ENCODE results near the gene MLLT3. TPM values are rescaled to one million over a fixed set of nuclear protein-coding genes. Genes with fewer than 3 reads are reported as not detected.
A peak's percentile ranks its signal among the peaks of the same experiment; 100 is the strongest.

MLLT3 gene
- total and polyA plus RNA-seq, 2 of the 13 experiments (the other 11 are each of a cell fraction or from before 2014, with no cell fraction given): 12.3 to 12.6 TPM

DNA sequence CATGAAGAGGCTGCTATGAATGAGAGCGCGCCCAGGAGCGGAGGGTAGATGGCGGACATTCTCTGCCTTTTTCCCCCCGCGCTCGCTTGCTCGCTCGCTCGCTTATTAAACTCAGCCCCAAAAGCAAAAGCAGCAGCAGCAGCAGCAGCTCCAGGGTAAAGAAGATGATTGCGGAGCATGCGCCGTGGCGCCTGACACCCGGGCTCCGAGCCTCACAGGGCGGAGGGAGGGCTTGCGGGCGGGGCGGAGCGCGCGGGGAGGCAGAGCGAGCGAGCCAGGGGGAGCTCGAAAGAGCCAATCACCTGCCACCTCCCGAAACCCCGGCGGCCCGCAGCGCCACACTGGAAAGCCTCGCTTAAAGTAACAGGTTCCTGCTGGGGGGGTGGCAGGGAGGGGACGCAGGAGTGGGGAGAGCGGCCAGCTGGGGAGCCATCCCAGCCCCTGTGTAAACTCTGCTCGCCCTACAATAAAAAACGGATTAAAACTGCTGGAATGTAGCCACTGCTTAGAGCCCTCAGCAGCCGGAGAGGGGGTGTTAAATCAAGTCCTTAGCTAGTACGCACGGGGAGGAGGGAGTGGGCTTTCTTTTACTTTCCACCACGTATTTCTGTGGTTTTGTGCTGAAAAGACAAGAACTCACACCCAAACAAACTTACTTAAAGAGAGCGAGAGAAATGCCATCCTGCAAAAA is at the start of gene MLLT3 (continued):
- TF ChIP-seq, protein P1, sequence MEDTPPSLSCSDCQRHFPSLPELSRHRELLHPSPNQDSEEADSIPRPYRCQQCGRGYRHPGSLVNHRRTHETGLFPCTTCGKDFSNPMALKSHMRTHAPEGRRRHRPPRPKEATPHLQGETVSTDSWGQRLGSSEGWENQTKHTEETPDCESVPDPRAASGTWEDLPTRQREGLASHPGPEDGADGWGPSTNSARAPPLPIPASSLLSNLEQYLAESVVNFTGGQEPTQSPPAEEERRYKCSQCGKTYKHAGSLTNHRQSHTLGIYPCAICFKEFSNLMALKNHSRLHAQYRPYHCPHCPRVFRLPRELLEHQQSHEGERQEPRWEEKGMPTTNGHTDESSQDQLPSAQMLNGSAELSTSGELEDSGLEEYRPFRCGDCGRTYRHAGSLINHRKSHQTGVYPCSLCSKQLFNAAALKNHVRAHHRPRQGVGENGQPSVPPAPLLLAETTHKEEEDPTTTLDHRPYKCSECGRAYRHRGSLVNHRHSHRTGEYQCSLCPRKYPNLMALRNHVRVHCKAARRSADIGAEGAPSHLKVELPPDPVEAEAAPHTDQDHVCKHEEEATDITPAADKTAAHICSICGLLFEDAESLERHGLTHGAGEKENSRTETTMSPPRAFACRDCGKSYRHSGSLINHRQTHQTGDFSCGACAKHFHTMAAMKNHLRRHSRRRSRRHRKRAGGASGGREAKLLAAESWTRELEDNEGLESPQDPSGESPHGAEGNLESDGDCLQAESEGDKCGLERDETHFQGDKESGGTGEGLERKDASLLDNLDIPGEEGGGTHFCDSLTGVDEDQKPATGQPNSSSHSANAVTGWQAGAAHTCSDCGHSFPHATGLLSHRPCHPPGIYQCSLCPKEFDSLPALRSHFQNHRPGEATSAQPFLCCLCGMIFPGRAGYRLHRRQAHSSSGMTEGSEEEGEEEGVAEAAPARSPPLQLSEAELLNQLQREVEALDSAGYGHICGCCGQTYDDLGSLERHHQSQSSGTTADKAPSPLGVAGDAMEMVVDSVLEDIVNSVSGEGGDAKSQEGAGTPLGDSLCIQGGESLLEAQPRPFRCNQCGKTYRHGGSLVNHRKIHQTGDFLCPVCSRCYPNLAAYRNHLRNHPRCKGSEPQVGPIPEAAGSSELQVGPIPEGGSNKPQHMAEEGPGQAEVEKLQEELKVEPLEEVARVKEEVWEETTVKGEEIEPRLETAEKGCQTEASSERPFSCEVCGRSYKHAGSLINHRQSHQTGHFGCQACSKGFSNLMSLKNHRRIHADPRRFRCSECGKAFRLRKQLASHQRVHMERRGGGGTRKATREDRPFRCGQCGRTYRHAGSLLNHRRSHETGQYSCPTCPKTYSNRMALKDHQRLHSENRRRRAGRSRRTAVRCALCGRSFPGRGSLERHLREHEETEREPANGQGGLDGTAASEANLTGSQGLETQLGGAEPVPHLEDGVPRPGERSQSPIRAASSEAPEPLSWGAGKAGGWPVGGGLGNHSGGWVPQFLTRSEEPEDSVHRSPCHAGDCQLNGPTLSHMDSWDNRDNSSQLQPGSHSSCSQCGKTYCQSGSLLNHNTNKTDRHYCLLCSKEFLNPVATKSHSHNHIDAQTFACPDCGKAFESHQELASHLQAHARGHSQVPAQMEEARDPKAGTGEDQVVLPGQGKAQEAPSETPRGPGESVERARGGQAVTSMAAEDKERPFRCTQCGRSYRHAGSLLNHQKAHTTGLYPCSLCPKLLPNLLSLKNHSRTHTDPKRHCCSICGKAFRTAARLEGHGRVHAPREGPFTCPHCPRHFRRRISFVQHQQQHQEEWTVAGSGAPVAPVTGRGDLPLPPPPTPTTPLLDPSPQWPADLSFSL (CRISPR knock-in tag; IDR thresholded peaks at IDR 0.05): 0 out of 2 replicates have a peak, but pooled peaks have one; percentile 33
- TF ChIP-seq NR2C2 (CRISPR knock-in tag; IDR thresholded peaks at IDR 0.05; ENCODE audit: borderline replicate concordance) (no peak), NFYB (CRISPR knock-in tag; IDR thresholded peaks at IDR 0.05) (peak; percentile 64), GATAD2A (CRISPR knock-in tag; IDR thresholded peaks at IDR 0.05) (no peak), SATB2 (CRISPR knock-in tag; IDR thresholded peaks at IDR 0.05) (no peak), ZFP41 (CRISPR knock-in tag; IDR thresholded peaks at IDR 0.05; ENCODE audit: borderline replicate concordance) (no peak), ZNF605 (CRISPR knock-in tag; IDR thresholded peaks at IDR 0.05) (0 out of 2 replicates have a peak, but pooled peaks have one; percentile 30), ZNF12 (CRISPR knock-in tag; IDR thresholded peaks at IDR 0.05) (no peak), PHF21A (CRISPR knock-in tag; IDR thresholded peaks at IDR 0.05) (peak; percentile 66), ZNF24 (IDR thresholded peaks at IDR 0.05) (no peak), ZFP36 (IDR thresholded peaks at IDR 0.05; ENCODE audit: borderline replicate concordance, low read depth, low read length, partially characterized antibody) (no peak), TAF1 (CRISPR knock-in tag; IDR thresholded peaks at IDR 0.05) (peak; percentile 36; the same call in 1 of the 2 replicates), ZSCAN21 (CRISPR knock-in tag; IDR thresholded peaks at IDR 0.05; ENCODE audit: borderline replicate concordance) (no peak), ZBTB1 (CRISPR knock-in tag; IDR thresholded peaks at IDR 0.05; ENCODE audit: borderline replicate concordance) (no peak)
- TF ChIP-seq, protein P2, sequence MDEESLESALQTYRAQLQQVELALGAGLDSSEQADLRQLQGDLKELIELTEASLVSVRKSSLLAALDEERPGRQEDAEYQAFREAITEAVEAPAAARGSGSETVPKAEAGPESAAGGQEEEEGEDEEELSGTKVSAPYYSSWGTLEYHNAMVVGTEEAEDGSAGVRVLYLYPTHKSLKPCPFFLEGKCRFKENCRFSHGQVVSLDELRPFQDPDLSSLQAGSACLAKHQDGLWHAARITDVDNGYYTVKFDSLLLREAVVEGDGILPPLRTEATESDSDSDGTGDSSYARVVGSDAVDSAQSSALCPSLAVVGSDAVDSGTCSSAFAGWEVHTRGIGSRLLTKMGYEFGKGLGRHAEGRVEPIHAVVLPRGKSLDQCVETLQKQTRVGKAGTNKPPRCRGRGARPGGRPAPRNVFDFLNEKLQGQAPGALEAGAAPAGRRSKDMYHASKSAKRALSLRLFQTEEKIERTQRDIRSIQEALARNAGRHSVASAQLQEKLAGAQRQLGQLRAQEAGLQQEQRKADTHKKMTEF (CRISPR knock-in tag; IDR thresholded peaks at IDR 0.05): peak; percentile 61; the same call in 1 of the 2 replicates
- TF ChIP-seq, protein P3, sequence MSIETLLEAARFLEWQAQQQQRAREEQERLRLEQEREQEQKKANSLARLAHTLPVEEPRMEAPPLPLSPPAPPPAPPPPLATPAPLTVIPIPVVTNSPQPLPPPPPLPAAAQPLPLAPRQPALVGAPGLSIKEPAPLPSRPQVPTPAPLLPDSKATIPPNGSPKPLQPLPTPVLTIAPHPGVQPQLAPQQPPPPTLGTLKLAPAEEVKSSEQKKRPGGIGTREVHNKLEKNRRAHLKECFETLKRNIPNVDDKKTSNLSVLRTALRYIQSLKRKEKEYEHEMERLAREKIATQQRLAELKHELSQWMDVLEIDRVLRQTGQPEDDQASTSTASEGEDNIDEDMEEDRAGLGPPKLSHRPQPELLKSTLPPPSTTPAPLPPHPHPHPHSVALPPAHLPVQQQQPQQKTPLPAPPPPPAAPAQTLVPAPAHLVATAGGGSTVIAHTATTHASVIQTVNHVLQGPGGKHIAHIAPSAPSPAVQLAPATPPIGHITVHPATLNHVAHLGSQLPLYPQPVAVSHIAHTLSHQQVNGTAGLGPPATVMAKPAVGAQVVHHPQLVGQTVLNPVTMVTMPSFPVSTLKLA (IDR thresholded peaks at IDR 0.05): no peak
- TF ChIP-seq, protein P4, sequence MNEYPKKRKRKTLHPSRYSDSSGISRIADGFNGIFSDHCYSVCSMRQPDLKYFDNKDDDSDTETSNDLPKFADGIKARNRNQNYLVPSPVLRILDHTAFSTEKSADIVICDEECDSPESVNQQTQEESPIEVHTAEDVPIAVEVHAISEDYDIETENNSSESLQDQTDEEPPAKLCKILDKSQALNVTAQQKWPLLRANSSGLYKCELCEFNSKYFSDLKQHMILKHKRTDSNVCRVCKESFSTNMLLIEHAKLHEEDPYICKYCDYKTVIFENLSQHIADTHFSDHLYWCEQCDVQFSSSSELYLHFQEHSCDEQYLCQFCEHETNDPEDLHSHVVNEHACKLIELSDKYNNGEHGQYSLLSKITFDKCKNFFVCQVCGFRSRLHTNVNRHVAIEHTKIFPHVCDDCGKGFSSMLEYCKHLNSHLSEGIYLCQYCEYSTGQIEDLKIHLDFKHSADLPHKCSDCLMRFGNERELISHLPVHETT (CRISPR knock-in tag; conservative IDR thresholded peaks at IDR 0.05): no peak
- TF ChIP-seq, protein P5, sequence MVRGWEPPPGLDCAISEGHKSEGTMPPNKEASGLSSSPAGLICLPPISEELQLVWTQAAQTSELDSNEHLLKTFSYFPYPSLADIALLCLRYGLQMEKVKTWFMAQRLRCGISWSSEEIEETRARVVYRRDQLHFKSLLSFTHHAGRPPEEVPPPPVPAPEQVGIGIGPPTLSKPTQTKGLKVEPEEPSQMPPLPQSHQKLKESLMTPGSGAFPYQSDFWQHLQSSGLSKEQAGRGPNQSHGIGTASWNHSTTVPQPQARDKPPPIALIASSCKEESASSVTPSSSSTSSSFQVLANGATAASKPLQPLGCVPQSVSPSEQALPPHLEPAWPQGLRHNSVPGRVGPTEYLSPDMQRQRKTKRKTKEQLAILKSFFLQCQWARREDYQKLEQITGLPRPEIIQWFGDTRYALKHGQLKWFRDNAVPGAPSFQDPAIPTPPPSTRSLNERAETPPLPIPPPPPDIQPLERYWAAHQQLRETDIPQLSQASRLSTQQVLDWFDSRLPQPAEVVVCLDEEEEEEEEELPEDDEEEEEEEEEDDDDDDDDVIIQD (CRISPR knock-in tag; IDR thresholded peaks at IDR 0.05; ENCODE audit: low read depth): 0 out of 2 replicates have a peak, but pooled peaks have one; percentile 14

Measured in HepG2 (cell line).